Measurements from ENCODE around the gene C1orf146. TPM values are rescaled to one million over a fixed set of nuclear protein-coding genes. Genes with fewer than 3 reads are reported as not detected.

The C1orf146 gene, protein sequence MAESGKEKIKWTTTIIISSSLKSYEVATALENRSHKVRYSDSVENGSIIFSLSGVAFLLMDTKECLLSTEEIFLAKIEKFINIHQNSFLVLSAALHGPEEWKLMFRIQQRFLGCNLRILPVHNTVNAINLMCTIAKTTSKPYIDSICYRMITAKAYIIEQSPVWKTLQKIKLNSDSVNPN
- total RNA-seq, result not detected in 2 replicates

DNA sequence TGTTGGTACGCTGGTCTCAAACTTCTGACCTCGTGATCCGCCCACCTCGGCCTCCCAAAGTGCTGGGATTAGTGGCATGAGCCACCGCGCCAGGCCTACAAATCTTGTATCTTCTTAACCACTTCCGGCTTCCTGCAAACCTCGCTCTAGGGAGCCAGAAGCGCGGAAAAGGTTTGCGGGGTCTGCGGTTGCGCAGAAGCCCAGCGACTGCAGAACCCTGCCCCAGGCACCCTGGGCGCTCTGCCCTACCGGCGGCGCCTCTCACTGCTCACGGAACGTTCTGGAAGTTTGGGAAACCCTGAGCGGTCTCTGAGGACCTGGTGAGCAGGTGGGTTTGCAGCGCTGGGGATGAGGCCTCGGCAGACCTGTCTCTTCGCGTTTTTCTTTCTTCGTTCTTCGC is at the start of gene C1orf146:
C1orf146 (plus strand) TSS at position 195 of the 400 bp plus-strand sequence. CDS start 13,506 bp downstream, outside the sequence.

Other genes starting within 250 kb of the C1orf146 start
- 0.12 and 0.92 TPM in 2 replicates for gene EPHX4, start 187.9 kb upstream of the C1orf146 start, total RNA-seq
- gene SETSIP, start 142.5 kb upstream of the C1orf146 start, total RNA-seq, result 0.40 and 0.44 TPM in 2 replicates
- 3.7 and 4.0 TPM in 2 replicates for gene BTBD8, start 137.6 kb upstream of the C1orf146 start, total RNA-seq
- gene GLMN, start 81.1 kb downstream of the C1orf146 start, total RNA-seq, result 6.5 and 7.0 TPM in 2 replicates
- gene RPAP2, start 81.1 kb downstream of the C1orf146 start, total RNA-seq, result 3.8 and 9.0 TPM in 2 replicates